VCaP (cell line): ENCODE results near the gene SACM1L.
A peak's percentile ranks its signal among the peaks of the same experiment; 100 is the strongest.

Experiments used
- H3K27ac ChIP-seq: fragments of 450-650 bp; 2 replicates; pipeline ENCODE4 v1.5.1; 2017
- CTCF ChIP-seq: fragments of 450-650 bp; conservative IDR thresholded peaks from 2 replicates; pipeline ENCODE4 v1.5.1; 2017; ENCODE audit warnings: mild to moderate bottlenecking, moderate library complexity

The SACM1L gene

GRCh38 chr3:45779746-45780735 lies 90.8 kb downstream of the SACM1L start:
- TF ChIP-seq CTCF = no peak
- H3K27ac ChIP-seq = peak overlapping the region; percentile 55; the same call in 1 of the 2 replicates

- no peak for TF ChIP-seq CTCF
- no peak overlapping the region; the same call in 1 of the 2 replicates for H3K27ac ChIP-seq
Measured at GRCh38 chr3:45781271-45781670, 92.1 kb downstream of the SACM1L start.

GRCh38 chr3:45781841-45782240 lies 92.6 kb downstream of the SACM1L start:
- TF ChIP-seq CTCF = no peak
- H3K27ac ChIP-seq = no peak overlapping the region

- no peak overlapping the region for H3K27ac ChIP-seq
- no peak for TF ChIP-seq CTCF
Measured at GRCh38 chr3:45782381-45782780, 93.2 kb downstream of the SACM1L start.

- TF ChIP-seq CTCF = no peak
- no peak overlapping the region for H3K27ac ChIP-seq
Measured at GRCh38 chr3:45783667-45784066, 94.5 kb downstream of the SACM1L start.

GRCh38 chr3:45785605-45786150 lies 96.5 kb downstream of the SACM1L start:
- no peak for TF ChIP-seq CTCF
- H3K27ac ChIP-seq = no peak overlapping the region

- TF ChIP-seq CTCF = no peak
- H3K27ac ChIP-seq = no peak overlapping the region; the same call in 1 of the 2 replicates
Measured at GRCh38 chr3:45786801-45787495, 97.8 kb downstream of the SACM1L start.
